Stimulated activated naive CD8-positive, alpha-beta T cell treated with anti-CD3 and anti-CD28 coated beads, Interleukin-15, Interleukin-2, amounts not matched to agents 100 ng/mL and 50 ng/mL, for 24 hours (primary cell): ENCODE measurements around the gene FOCAD.

Source experiments
- H3K27ac Mint-ChIP-seq: one replicate; pipeline ENCODE4 v1.8.0; 2021; ENCODE audit warnings: mild to moderate bottlenecking, mixed read lengths
- H3K27me3 Mint-ChIP-seq: one replicate; pipeline ENCODE4 v1.8.0; 2021; ENCODE audit warnings: mixed read lengths
- H3K36me3 Mint-ChIP-seq: one replicate; pipeline ENCODE4 v1.8.0; 2021; ENCODE audit warnings: low read depth, mixed read lengths
- H3K4me1 Mint-ChIP-seq: one replicate; pipeline ENCODE4 v1.8.0; 2021; ENCODE audit warnings: low read depth, mixed read lengths
- H3K4me3 Mint-ChIP-seq: one replicate; pipeline ENCODE4 v1.8.0; 2021; ENCODE audit warnings: mild to moderate bottlenecking, mixed read lengths
- H3K9me3 Mint-ChIP-seq: one replicate; pipeline ENCODE4 v1.8.0; 2021; ENCODE audit warnings: mixed read lengths

Gene FOCAD

GRCh38 chr9:20740929-20741582 lies 57.0 kb downstream of the FOCAD start:
- Mint-ChIP-seq H3K27ac (no peak overlapping the region), H3K27me3 (no peaks in the 10 kb centered on the region), H3K4me1 (peaks cover 12% of the 10 kb centered on the region), H3K9me3 (no peaks in the 10 kb centered on the region), H3K4me3 (no peak overlapping the region), H3K36me3 (peaks cover 27% of the 10 kb centered on the region)

GRCh38 chr9:20742833-20743232 lies 58.8 kb downstream of the FOCAD start:
- H3K27me3 Mint-ChIP-seq = no peaks in the 10 kb centered on the region
- H3K27ac Mint-ChIP-seq = no peak overlapping the region
- H3K9me3 Mint-ChIP-seq = no peaks in the 10 kb centered on the region
- peaks cover 26% of the 10 kb centered on the region for H3K36me3 Mint-ChIP-seq
- H3K4me3 Mint-ChIP-seq = no peak overlapping the region
- peaks cover 12% of the 10 kb centered on the region for H3K4me1 Mint-ChIP-seq

- no peaks in the 10 kb centered on the region for H3K9me3 Mint-ChIP-seq
- no peak overlapping the region for H3K4me3 Mint-ChIP-seq
- H3K27me3 Mint-ChIP-seq = no peaks in the 10 kb centered on the region
- peaks cover 19% of the 10 kb centered on the region for H3K36me3 Mint-ChIP-seq
- peaks cover 12% of the 10 kb centered on the region for H3K4me1 Mint-ChIP-seq
- H3K27ac Mint-ChIP-seq = no peak overlapping the region
These were observed 60.1 kb downstream of the FOCAD start for GRCh38 chr9:20744036-20744630.

- no peak overlapping the region for H3K4me3 Mint-ChIP-seq
These were observed 62.9 kb downstream of the FOCAD start for GRCh38 chr9:20746967-20747366.

GRCh38 chr9:20749496-20750198 lies 65.6 kb downstream of the FOCAD start:
- Mint-ChIP-seq H3K36me3 (peaks cover 13% of the 10 kb centered on the region), H3K27me3 (no peaks in the 10 kb centered on the region), H3K4me3 (no peak overlapping the region), H3K4me1 (no peaks in the 10 kb centered on the region), H3K9me3 (no peaks in the 10 kb centered on the region), H3K27ac (no peak overlapping the region)

More at GRCh38 chr9:20746967-20747366, 62.9 kb downstream of the FOCAD start:
- H3K27me3 Mint-ChIP-seq = no peaks in the 10 kb centered on the region
- H3K9me3 Mint-ChIP-seq = no peaks in the 10 kb centered on the region
- no peaks in the 10 kb centered on the region for H3K4me1 Mint-ChIP-seq
- H3K27ac Mint-ChIP-seq = no peak overlapping the region
- peaks cover 16% of the 10 kb centered on the region for H3K36me3 Mint-ChIP-seq

- Mint-ChIP-seq H3K36me3 (peaks cover 24% of the 10 kb centered on the region), H3K4me3 (no peak overlapping the region), H3K4me1 (no peaks in the 10 kb centered on the region), H3K9me3 (no peaks in the 10 kb centered on the region), H3K27ac (no peak overlapping the region), H3K27me3 (no peaks in the 10 kb centered on the region)
These were observed 69.7 kb downstream of the FOCAD start for GRCh38 chr9:20753761-20754160.

- Mint-ChIP-seq H3K9me3 (no peaks in the 10 kb centered on the region), H3K27me3 (no peaks in the 10 kb centered on the region), H3K27ac (no peak overlapping the region), H3K36me3 (peaks cover 25% of the 10 kb centered on the region), H3K4me3 (no peak overlapping the region), H3K4me1 (no peaks in the 10 kb centered on the region)
These were observed 70.5 kb downstream of the FOCAD start for GRCh38 chr9:20754556-20754955.

- no peak overlapping the region for H3K27ac Mint-ChIP-seq
These were observed 76.3 kb downstream of the FOCAD start for GRCh38 chr9:20760246-20760891.

GRCh38 chr9:20770947-20771346 lies 86.9 kb downstream of the FOCAD start:
- peaks cover 42% of the 10 kb centered on the region for H3K36me3 Mint-ChIP-seq
- H3K4me1 Mint-ChIP-seq = no peaks in the 10 kb centered on the region
- no peak overlapping the region for H3K27ac Mint-ChIP-seq
- H3K9me3 Mint-ChIP-seq = no peaks in the 10 kb centered on the region
- no peaks in the 10 kb centered on the region for H3K27me3 Mint-ChIP-seq
- H3K4me3 Mint-ChIP-seq = no peak overlapping the region

More at GRCh38 chr9:20760246-20760891, 76.3 kb downstream of the FOCAD start:
- Mint-ChIP-seq H3K9me3 (peaks cover 3% of the 10 kb centered on the region), H3K4me3 (no peak overlapping the region), H3K4me1 (no peaks in the 10 kb centered on the region), H3K27me3 (no peaks in the 10 kb centered on the region), H3K36me3 (peaks cover 38% of the 10 kb centered on the region)

GRCh38 chr9:20771729-20772128 lies 87.7 kb downstream of the FOCAD start:
- Mint-ChIP-seq H3K9me3 (no peaks in the 10 kb centered on the region), H3K27ac (no peak overlapping the region), H3K36me3 (peaks cover 39% of the 10 kb centered on the region), H3K4me3 (no peak overlapping the region), H3K27me3 (no peaks in the 10 kb centered on the region), H3K4me1 (no peaks in the 10 kb centered on the region)

- Mint-ChIP-seq H3K27ac (no peak overlapping the region), H3K36me3 (peaks cover 38% of the 10 kb centered on the region), H3K4me1 (no peaks in the 10 kb centered on the region), H3K27me3 (no peaks in the 10 kb centered on the region), H3K4me3 (no peak overlapping the region), H3K9me3 (no peaks in the 10 kb centered on the region)
These were observed 91.6 kb downstream of the FOCAD start for GRCh38 chr9:20775683-20776082.

- Mint-ChIP-seq H3K36me3 (peaks cover 31% of the 10 kb centered on the region), H3K27me3 (no peaks in the 10 kb centered on the region), H3K4me1 (no peaks in the 10 kb centered on the region), H3K27ac (no peak overlapping the region), H3K4me3 (no peak overlapping the region), H3K9me3 (no peaks in the 10 kb centered on the region)
These were observed 97.0 kb downstream of the FOCAD start for GRCh38 chr9:20781092-20781491.

- H3K27ac Mint-ChIP-seq = no peak overlapping the region
- no peaks in the 10 kb centered on the region for H3K9me3 Mint-ChIP-seq
- peaks cover 22% of the 10 kb centered on the region for H3K36me3 Mint-ChIP-seq
- no peak overlapping the region for H3K4me3 Mint-ChIP-seq
- no peaks in the 10 kb centered on the region for H3K27me3 Mint-ChIP-seq
- no peaks in the 10 kb centered on the region for H3K4me1 Mint-ChIP-seq
These were observed 98.2 kb downstream of the FOCAD start for GRCh38 chr9:20782289-20782688.

- no peaks in the 10 kb centered on the region for H3K9me3 Mint-ChIP-seq
- H3K4me3 Mint-ChIP-seq = no peak overlapping the region
- H3K27me3 Mint-ChIP-seq = no peaks in the 10 kb centered on the region
- H3K36me3 Mint-ChIP-seq = peaks cover 18% of the 10 kb centered on the region
- H3K27ac Mint-ChIP-seq = no peak overlapping the region
- H3K4me1 Mint-ChIP-seq = no peaks in the 10 kb centered on the region
These were observed 99.3 kb downstream of the FOCAD start for GRCh38 chr9:20783057-20784038.
